ENCODE measurements around the gene NCKAP5L.
"Not testable (repeated sequence)": the region's sequence is repeated elsewhere in the genome, so short reads cannot be mapped to it uniquely, and the experiment has no call there.

NCKAP5L gene

DNA sequence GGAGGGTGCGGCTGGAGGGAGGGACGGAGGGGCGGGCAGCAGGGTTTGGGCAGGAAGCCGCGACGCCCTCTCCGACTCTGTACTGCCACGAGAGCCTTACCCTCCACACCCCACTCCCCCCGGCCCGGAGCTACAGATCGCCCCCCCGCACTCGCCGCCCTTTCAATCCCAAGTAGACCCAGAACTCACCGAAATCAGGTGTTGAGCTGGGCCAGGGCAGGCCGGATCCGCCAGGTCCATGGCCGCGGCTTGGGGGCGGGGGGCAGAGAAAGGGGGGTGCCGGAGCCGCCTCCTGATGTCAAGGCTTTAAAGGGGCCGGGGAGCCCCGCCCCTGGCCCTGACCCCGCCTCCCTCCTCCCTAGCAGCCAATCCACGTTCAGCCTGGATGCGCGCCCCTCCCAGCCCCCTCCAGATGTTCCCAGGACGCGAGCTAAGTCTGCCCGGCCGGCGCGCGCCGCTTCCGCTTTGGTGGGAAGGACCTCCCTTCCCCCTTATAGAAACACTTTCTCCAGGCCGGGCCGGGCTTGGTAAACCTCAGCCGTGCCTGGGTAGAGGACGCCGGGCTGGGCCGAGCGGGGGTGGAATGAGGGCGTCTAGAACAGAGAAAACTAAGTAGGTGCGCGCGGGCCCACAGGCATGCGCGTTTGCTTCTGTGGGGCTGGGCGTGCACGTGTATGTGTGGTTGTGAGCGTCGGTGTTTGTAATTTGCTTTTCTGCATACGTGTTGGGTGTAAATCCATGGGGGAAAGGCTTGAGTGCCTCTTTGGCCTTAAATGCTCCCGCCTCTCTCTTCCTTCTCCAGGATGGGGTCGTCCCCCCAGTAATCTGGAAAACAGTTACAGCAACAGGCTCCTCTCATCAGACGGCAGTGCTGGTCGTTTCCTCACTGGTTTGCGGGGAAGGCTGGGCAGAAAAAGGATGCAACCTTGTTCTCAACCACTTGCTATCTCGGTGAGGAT is at the start of gene NCKAP5L:
Gene NCKAP5L, minus strand, starts transcription at position 281 of the 959 bp plus-strand sequence. CDS start 24,369 bp downstream, outside the sequence.
- DNase-seq (ENCODE audit: low read depth in 2 of 2), result peak; percentile 84 to 86

GRCh38 chr12:49877066-49877465 is 48.9 kb upstream of the NCKAP5L start:
- DNase-seq (ENCODE audit: low read depth in 2 of 2), result no peak

DNA sequence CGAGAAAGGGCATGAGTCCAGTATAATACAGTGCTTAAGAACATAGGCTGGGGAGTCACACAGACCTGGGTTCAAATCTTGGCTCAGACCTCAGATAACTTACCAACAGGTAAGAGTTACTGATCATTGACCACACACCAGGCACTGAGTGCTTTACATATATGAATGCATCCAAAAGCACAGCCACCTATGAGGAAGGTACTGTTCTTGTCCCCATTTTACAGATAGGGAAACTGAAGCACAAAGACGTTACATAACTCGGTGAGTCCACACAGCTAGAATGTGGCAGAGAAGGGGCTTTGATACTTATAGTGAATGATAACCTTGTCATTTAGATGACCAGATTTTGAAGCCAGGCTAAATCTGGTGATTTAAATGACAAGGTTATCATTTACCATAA is 47.9 kb upstream of the NCKAP5L start:
- DNase-seq (ENCODE audit: low read depth in 2 of 2), result no peak

GRCh38 chr12:49875115-49875720 is 47.0 kb upstream of the NCKAP5L start:
- no peak for DNase-seq (ENCODE audit: low read depth in 2 of 2)

- no peak for DNase-seq (ENCODE audit: low read depth in 2 of 2)
Observed at GRCh38 chr12:49874142-49874897, 46.1 kb upstream of the NCKAP5L start.

DNA sequence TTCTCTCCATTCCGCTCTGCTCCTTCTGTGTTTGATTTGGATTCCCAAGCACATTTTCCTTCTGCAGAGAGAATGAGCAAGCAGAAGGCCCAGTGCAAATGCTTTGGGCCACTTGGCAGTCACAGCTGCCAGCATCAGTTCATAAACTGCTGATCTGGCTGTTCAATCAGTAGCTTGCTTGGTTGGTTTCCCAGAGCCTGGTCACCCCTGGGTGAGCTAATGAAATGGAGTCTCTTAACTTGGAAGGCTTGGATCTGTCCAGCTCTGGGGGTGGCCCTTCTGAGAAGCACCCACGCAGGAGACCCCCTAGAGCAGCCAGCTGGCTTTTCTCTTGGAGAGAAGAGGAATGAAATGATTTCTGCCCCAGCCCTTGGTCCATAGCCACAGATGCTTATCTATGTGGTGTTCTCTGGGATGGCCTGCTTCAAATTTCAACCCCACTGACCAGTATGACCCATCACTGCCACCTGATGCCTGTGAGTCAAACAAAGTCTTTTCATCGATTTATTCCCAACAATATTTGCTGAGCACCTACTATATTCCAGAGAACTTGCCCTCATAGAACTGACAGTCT is 45.2 kb upstream of the NCKAP5L start:
- DNase-seq (ENCODE audit: low read depth in 2 of 2), result no peak

- no peak for DNase-seq (ENCODE audit: low read depth in 2 of 2)
Observed at GRCh38 chr12:49872781-49873181, 44.6 kb upstream of the NCKAP5L start.

DNA sequence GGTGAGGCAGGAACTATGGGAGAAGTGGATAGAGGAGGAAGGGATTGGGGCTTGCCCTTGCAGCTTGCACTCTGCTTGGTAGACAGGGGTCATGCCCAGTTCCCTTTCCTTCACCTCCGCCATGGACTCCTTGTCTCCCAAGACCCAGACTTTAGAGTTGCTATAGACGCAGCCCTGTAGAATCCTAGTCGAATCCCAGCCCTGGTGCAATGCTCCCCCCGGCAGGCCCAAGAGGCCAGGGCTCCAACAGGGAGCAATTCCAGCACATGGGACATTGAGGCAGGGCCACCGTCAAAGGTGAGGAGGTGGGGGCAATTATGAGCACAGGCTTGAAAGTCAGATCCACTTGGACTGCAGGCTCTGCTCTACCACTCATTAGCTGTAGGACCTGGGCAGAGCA is 44.2 kb upstream of the NCKAP5L start:
- no peak for DNase-seq (ENCODE audit: low read depth in 2 of 2)

DNA sequence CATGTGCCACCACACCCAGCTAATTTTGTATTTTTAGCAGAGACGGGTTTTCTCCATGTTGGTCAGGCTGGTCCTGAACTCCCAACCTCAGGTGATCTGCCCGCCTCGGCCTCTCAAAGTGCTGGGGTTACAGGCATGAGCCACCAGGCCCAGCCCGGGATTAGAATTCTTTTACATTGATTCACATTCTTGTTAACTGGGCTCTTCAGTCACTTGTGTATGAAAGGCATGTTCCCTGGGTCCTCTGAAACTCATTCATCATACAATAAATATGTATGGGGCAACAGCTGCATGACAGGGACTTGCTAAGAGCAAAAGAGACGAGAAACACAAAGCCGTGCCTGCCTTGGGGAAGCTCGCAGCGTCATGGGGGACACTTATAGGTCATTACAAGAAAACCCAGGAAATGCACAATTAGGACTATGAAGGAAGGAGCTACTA is 43.6 kb upstream of the NCKAP5L start:
- DNase-seq (ENCODE audit: low read depth in 2 of 2), result not testable (repeated sequence)

- DNase-seq (ENCODE audit: low read depth in 2 of 2), result no peak
Observed at GRCh38 chr12:49871263-49871561, 43.0 kb upstream of the NCKAP5L start.

DNA sequence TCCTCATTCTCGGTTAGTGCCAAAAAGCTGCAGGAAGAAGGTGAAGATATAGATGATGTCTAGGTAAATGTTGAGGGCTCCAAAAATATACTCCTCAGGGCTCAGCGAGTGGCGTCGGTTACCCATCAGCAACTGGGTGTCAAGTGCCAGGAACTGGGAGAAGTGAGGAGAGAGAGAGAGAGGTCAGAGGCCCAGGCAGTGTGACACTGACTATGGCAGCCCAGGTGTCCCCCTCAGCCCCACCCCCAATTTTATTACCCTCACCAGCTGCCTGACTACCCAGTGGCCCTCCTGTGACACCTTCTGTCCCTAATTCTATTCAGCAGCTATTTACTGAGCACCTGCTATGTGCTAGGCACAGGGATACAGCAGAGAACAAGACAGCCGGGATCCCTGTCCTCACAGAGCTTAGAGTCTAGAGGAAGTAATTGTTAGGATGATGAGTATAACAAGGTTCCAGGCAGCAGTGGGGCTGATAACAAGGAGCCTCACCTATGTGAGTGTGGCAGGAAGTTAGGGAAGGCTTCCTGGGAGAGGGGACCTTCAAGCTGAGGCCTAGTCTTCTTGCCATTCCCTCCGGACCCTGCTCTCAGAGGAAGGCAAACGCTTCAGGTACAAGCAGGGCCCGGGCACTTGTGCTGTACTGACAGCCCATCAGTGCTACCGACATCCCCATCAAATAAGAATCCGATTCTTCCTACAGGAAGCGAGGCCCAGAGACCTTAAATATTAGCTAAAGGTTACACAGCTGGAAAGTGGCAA is 42.5 kb upstream of the NCKAP5L start:
- no peak for DNase-seq (ENCODE audit: low read depth in 2 of 2)

DNA sequence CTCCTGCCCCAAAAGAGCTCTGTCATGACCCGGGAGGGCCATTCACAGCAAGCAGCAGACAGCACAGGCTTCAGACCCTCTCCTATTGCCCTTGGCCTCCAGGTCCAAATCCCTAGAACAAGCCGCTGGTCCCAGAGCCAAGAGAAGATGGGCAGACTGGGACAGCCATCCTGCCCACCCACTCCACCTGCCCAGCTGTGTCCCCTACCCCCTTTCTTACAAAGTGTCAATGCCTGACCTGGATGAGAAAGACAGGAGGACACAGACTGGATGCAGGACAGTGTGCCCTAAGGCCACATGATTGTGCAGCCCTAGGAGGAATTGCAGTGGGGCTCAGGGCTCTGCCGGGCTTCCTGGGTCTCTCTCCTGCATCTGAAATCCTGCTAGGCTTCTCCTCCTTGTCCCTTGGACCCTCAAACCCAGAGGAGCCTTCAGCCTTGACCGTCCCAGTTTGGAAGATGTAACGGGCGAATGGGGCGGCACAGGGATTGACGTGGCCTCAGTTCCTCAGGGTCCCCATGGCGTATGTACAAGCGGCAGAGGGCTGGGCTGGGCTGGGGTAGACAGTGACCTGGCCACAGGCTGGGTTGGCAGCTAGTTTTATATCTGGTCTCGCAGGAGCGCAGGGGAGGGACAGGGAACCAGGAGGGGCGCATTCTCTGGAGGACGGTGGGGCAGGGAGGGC is 41.7 kb upstream of the NCKAP5L start:
- DNase-seq (ENCODE audit: low read depth in 2 of 2), result no peak

- no peak for DNase-seq (ENCODE audit: low read depth in 2 of 2)
Observed at GRCh38 chr12:49868952-49869815, 41.0 kb upstream of the NCKAP5L start.

DNA sequence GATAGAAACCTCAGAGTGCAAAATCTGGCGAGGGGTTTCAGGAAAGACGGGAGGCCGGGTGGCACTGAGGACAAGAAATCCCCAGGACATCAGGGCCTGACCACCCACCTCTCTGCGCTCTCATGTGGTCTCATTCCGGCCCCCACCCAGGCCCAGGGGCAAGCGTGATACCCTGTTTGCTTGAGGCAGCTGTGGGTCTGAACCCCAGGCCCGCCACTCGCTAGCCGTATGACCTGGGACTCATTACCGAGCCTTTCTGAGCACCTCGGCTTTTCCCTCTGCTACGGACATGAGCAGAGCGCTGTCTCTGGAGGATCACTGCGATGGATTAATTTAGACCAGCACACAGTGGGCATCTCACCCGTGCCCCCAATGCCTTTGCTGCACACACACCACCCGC is 40.2 kb upstream of the NCKAP5L start:
- no peak for DNase-seq (ENCODE audit: low read depth in 2 of 2)

GRCh38 chr12:49867570-49868341 is 39.5 kb upstream of the NCKAP5L start:
- no peak for DNase-seq (ENCODE audit: low read depth in 2 of 2)

DNA sequence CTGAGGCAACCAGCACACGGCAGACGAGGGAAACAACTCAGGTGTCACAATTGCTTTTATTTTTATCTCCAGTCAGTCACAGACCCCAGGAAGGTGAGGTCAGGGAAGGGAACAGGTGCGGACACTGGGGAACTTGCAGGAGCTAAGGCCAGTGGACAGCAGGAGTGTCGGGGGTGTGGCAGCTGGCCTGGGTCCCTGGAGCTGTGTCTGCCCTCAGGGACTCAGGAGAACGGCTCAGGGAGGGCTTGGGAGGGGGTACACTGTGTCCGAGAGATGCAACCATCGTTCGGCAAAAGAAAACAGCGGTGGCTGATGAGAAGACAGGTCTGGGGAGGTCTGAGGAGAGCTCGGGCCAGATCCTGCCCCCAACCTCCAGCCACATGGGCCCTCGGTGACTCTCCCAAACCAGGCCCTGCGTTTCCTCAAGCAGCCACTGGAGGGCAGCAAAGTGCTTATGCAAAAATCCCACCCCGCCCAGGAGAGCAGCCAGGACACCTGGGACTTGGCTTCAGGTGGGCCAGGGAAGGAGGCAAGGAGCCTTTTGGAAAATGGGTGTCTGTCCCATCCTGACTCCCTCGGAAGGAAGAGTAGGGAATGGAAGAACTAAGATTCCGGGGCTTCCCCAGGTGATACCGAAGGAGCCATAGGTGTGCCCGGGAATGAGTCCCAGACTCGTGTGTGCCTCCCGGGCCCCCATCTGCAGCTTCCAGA is 38.8 kb upstream of the NCKAP5L start:
- peak; percentile 45 to 55 for DNase-seq (ENCODE audit: low read depth in 2 of 2)

GRCh38 chr12:49865782-49866135 is 37.5 kb upstream of the NCKAP5L start:
- no peak for DNase-seq (ENCODE audit: low read depth in 2 of 2)

DNA sequence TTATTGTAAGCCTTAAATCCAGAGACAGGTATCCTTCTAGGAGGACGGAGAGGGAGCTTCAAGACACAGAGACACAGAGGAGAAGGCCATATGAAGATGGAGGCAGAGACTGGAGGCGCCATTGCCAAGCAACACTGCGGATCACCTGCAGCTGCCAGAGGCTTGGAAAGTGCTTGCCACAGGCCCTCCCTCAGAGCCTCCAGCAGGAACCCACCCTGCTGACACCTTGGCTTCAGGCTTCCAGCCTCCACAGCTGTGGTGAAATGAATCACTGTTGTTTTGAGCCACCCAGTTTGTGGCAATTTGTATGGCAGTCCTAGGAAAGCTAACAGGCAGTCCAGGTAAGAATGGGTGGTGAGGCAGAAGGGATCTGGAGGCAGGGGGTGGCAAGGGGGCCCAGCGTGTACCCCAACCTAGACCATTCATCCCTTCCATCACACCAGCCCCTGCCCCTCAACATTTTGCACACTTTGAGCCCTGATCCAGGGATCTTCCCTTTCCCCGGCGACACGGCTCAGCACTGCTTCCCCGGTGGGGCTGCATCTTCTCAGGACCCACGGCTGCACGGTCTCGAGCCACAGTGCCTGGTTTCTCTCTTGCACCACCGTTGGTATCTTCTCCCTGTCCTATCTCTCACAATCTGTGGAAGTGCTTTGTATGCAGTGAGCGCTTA is 37.0 kb upstream of the NCKAP5L start:
- no peak for DNase-seq (ENCODE audit: low read depth in 2 of 2)
